K562 (cell line): Measurements from ENCODE around the gene GAMT. TPM values are rescaled to one million over a fixed set of nuclear protein-coding genes. Genes with fewer than 3 reads are reported as not detected.
A peak's percentile ranks its signal among the peaks of the same experiment; 100 is the strongest.

Source experiments
- ATAC-seq: fragments of 200-7000 bp; cut with Tn5 transposase; 3 replicates; pipeline ENCODE4 v1.9.1; 2020; ENCODE audit warnings: moderate library complexity
- BruUV-seq: library from RNA; stranded (reverse); fragments of 400-500 nt; replicated peaks from 2 replicates; lab custom pipeline; 2021; lab: Mats Ljungman, UMichigan
- CTCF ChIA-PET: fragments of 300-600 bp; formaldehyde crosslinking; extraction: SDS; loops from one replicate; lab custom pipeline; 2021; ENCODE audit warnings: low intra/inter-chr PET ratio; lab: Yijun Ruan, JAX
- POLR2A ChIA-PET: fragments of 300-600, 350-650 bp; sonication (Branson Sonifier 250); formaldehyde crosslinking; extraction: SDS; loops from one replicate; lab custom pipeline; 2021; ENCODE audit warnings: antibody characterized with exemption, inconsistent platforms; lab: Yijun Ruan, JAX
- DNase-seq, 4 experiments: peaks; one replicate each; pipeline versions ENCODE4 v3.0.0 to v3.0.0-alpha.2; 2011 to 2018; ENCODE audit warnings: low spot score in 3 of 4, mixed read lengths in 3 of 4; ENCODE audit errors: extremely low read depth in 1 of 4
- FAIRE-seq: peaks from 2 replicates; lab custom pipeline; 2011; peaks lifted over from hg19 to GRCh38; lab: Jason Lieb, UNC
- H2AFZ ChIP-seq: 2 replicates; pipeline ENCODE4 v1.6.0; 2011; ENCODE audit warnings: low read depth, low read length, control low read depth, inconsistent platforms
- H3K27ac ChIP-seq: fragments of 200-600 bp; 3 replicates; pipeline ENCODE4 v1.8.0; 2011; ENCODE audit warnings: low read depth, mild to moderate bottlenecking, control low read depth, inconsistent platforms, low read length, moderate library complexity, mixed read lengths; ENCODE audit errors: extremely low read depth
- H3K27me3 ChIP-seq, 2 experiments: fragments of 300-600 bp in 1 of 2; 2 replicates in 1 of 2; 3 replicates in 1 of 2; pipeline versions ENCODE4 v1.6.0 to v1.8.0; 2011; ENCODE audit warnings: inconsistent platforms in 2 of 2, low read length in 2 of 2, mild to moderate bottlenecking in 1 of 2, mixed read lengths in 1 of 2, moderate library complexity in 1 of 2; ENCODE audit not compliant: control insufficient read depth in 2 of 2, insufficient read depth in 2 of 2
- H3K36me3 ChIP-seq: fragments of 300-600 bp; 3 replicates; pipeline ENCODE4 v1.8.0; 2011; ENCODE audit warnings: mild to moderate bottlenecking, low read length, inconsistent platforms; ENCODE audit not compliant: control insufficient read depth, insufficient read depth
- H3K4me1 ChIP-seq, 2 experiments: fragments of 200-600 bp in 1 of 2; replicated peaks in 1 of 2; 2 replicates in 1 of 2; 3 replicates in 1 of 2; pipeline versions ENCODE4 v1.5.1 to v1.8.0; 2011; ENCODE audit warnings: inconsistent platforms in 2 of 2, low read length in 2 of 2, mild to moderate bottlenecking in 1 of 2, mixed read lengths in 1 of 2, moderate library complexity in 1 of 2; ENCODE audit not compliant: control insufficient read depth in 2 of 2, insufficient read depth in 2 of 2
- H3K4me2 ChIP-seq: 2 replicates; pipeline ENCODE4 v1.6.1; 2011; ENCODE audit warnings: low read length, control low read depth, inconsistent platforms, mixed read lengths; ENCODE audit not compliant: insufficient read depth
- H3K4me3 ChIP-seq: fragments of 200-600 bp; sonication (generic), shearing (Covaris generic); 2 replicates; pipeline ENCODE4 v1.5.1; 2016; ENCODE audit warnings: control low read depth, inconsistent platforms
- H3K79me2 ChIP-seq: fragments of 200-600 bp; 3 replicates; pipeline ENCODE4 v1.8.0; 2011; ENCODE audit warnings: low read length, inconsistent platforms; ENCODE audit not compliant: control insufficient read depth, insufficient read depth
- H3K9ac ChIP-seq, 2 experiments: 2 replicates each; pipeline versions ENCODE4 v1.6.0 to v1.6.1; 2011; ENCODE audit warnings: low read depth in 2 of 2, low read length in 2 of 2, control low read depth in 1 of 2, inconsistent platforms in 1 of 2, mild to moderate bottlenecking in 1 of 2, mixed read lengths in 1 of 2; ENCODE audit not compliant: insufficient read depth in 1 of 2
- H3K9me1 ChIP-seq: one replicate; pipeline ENCODE4 v1.6.0; 2011; ENCODE audit warnings: inconsistent platforms, mild to moderate bottlenecking, low read length, moderate library complexity; ENCODE audit not compliant: control insufficient read depth, insufficient read depth
- H3K9me3 ChIP-seq: replicated peaks from 2 replicates; pipeline ENCODE4 v1.5.1; 2011; ENCODE audit warnings: low read depth, low read length, inconsistent platforms; ENCODE audit not compliant: control insufficient read depth, insufficient read depth
- H4K20me1 ChIP-seq: replicated peaks from 2 replicates; pipeline ENCODE4 v1.6.1; 2011; ENCODE audit warnings: low read length, inconsistent platforms, mixed read lengths; ENCODE audit not compliant: control insufficient read depth, insufficient read depth
- BRF1 ChIP-seq: IDR thresholded peaks from 3 replicates; pipeline ENCODE4 v1.6.1; 2011; ENCODE audit warnings: borderline replicate concordance, mild to moderate bottlenecking; ENCODE audit not compliant: insufficient read length; ENCODE audit errors: extremely low read depth
- CC2D1A ChIP-seq: fragments of 450-650 bp; IDR thresholded peaks from 2 replicates; pipeline ENCODE4 v1.6.1; 2017; ENCODE audit warnings: mild to moderate bottlenecking
- EGR1 ChIP-seq: fragments of 450-650 bp; conservative IDR thresholded peaks from 2 replicates; pipeline ENCODE4 v1.6.1; 2017; ENCODE audit warnings: mild to moderate bottlenecking
- EHMT2 ChIP-seq: fragments of 450-650 bp; IDR thresholded peaks from 2 replicates; pipeline ENCODE4 v1.6.1; 2018; ENCODE audit warnings: antibody characterized with exemption
- FOS ChIP-seq: IDR thresholded peaks from 3 replicates; pipeline ENCODE4 v1.6.1; 2011; ENCODE audit not compliant: insufficient read length; ENCODE audit errors: extremely low read depth
- HDAC1 ChIP-seq, 2 experiments: fragments of 450-650 bp; IDR thresholded peaks; 2 replicates each; pipeline ENCODE4 v1.6.1; 2016 to 2017; ENCODE audit warnings: inconsistent platforms in 1 of 2, mild to moderate bottlenecking in 1 of 2, moderate library complexity in 1 of 2
- HOXB6 ChIP-seq: fragments of 250-450 bp; sonication (Bioruptor Pico); IDR thresholded peaks from 2 replicates; pipeline ENCODE4 v1.5.1; 2022; ENCODE audit warnings: mild to moderate bottlenecking, borderline replicate concordance
- ID3 ChIP-seq, 2 experiments: fragments of 250-450 bp in 1 of 2; fragments of 450-650 bp in 1 of 2; sonication (Bioruptor Pico) in 1 of 2; IDR thresholded peaks; 2 replicates each; pipeline versions ENCODE4 v1.6.1 to v1.8.0; 2016 to 2021; ENCODE audit warnings: mild to moderate bottlenecking in 2 of 2, moderate library complexity in 2 of 2, missing compliant biosample characterization in 1 of 2, missing genetic modification characterization in 1 of 2
- JUNB ChIP-seq: fragments of 450-650 bp; formaldehyde crosslinking; conservative IDR thresholded peaks from 2 replicates; pipeline ENCODE4 v1.4.0; 2020; ENCODE audit warnings: mild to moderate bottlenecking
- MCM5 ChIP-seq: fragments of 450-650 bp; IDR thresholded peaks from 2 replicates; pipeline ENCODE4 v1.6.1; 2016; ENCODE audit warnings: low read depth
- MECOM ChIP-seq: fragments of 250-450 bp; sonication (Bioruptor Pico); IDR thresholded peaks from 2 replicates; pipeline ENCODE4 v1.8.0; 2022; ENCODE audit warnings: inconsistent platforms
- RAD51 ChIP-seq: fragments of 450-650 bp; IDR thresholded peaks from 2 replicates; pipeline ENCODE4 v1.7.1; 2016; ENCODE audit warnings: low read depth, mild to moderate bottlenecking, borderline replicate concordance
- SP2 ChIP-seq: IDR thresholded peaks from 2 replicates; pipeline ENCODE4 v1.6.1; 2011; ENCODE audit warnings: mild to moderate bottlenecking, low read depth, low read length, moderate library complexity; ENCODE audit not compliant: poor library complexity, severe bottlenecking; ENCODE audit errors: extremely low read depth
- ZBTB1 ChIP-seq: sonication (generic); formaldehyde crosslinking; IDR thresholded peaks from 2 replicates; pipeline ENCODE4 v1.8.1; 2023; ENCODE audit warnings: missing genetic modification reagents, low read depth, mild to moderate bottlenecking, borderline replicate concordance
- ZBTB2 ChIP-seq: fragments of 450-650 bp; IDR thresholded peaks from 2 replicates; pipeline ENCODE4 v1.6.1; 2016; ENCODE audit warnings: antibody characterized with exemption
- ZFX ChIP-seq: sonication (generic); formaldehyde crosslinking; IDR thresholded peaks from 2 replicates; pipeline ENCODE4 v1.8.0; 2022; ENCODE audit warnings: mild to moderate bottlenecking, missing genetic modification reagents, moderate library complexity
- ZKSCAN1 ChIP-seq: fragments of 150-350 bp; IDR thresholded peaks from 2 replicates; pipeline ENCODE4 v1.6.1; 2016; ENCODE audit warnings: low read depth, low read length
- ZNF79 ChIP-seq: fragments of 250-450 bp; sonication (Bioruptor Pico); IDR thresholded peaks from 2 replicates; pipeline ENCODE4 v1.4.0; 2020; ENCODE audit warnings: low read depth, mild to moderate bottlenecking, moderate library complexity
- WGBS: fragments of 100-300 bp; shearing (Covaris generic); methylation state at CpG from one replicate; pipeline ENCODE4 v1.1.6; 2016; ENCODE audit warnings: low coverage, mixed read lengths; ENCODE audit not compliant: insufficient coverage; ENCODE audit errors: missing lambda C conversion rate; 5-methylcytosine and 5-hydroxymethylcytosine counted together
- in situ Hi-C: fragments of 300-500 bp; cut with MboI; formaldehyde crosslinking; loops from 4 replicates; pipeline ENCODE4 v1.15.0; 2018; ENCODE audit warnings: inconsistent platforms, mixed read lengths
- intact Hi-C: fragments of 100-400 bp; cut with micrococcal nuclease; formaldehyde crosslinking; loops from 2 replicates; pipeline ENCODE4 v1.14.2; 2022
- polyA plus RNA-seq, 8 experiments: library from polyadenylated mRNA; depleted of rRNA in 4 of 8; stranded (reverse) in 5 of 8; unstranded in 3 of 8; fragments of >200 nt; fragmentation: Nextera tagmentation in 2 of 8; fragmentation: Illumina TruSeq in 1 of 8; extraction: Ambion mirVana in 2 of 8; extraction: Trizol in 1 of 8; gene quantifications; 2 replicates each; pipeline versions ENCODE4 v1.2.1 to v1.2.3, GENCODE V29; 2011 to 2014; ENCODE audit warnings: inconsistent platforms in 1 of 8, missing spikeins in 1 of 8
- total RNA-seq, 7 experiments: library from RNA; depleted of rRNA in 6 of 7; stranded (reverse); fragments of >200 nt in 6 of 7; fragmentation: Illumina TruSeq in 2 of 7; extraction: Trizol in 2 of 7; gene quantifications; 2 replicates each; pipeline versions ENCODE4 v1.2.1 to v1.2.3, GENCODE V29; 2011 to 2021; ENCODE audit warnings: low replicate concordance in 1 of 7

GAMT gene
- total and polyA plus RNA-seq, 9 of the 15 experiments (the other 6 are each of a cell fraction or from before 2014, with no cell fraction given), result 1.3 to 35.3 (median 27.2) TPM

GRCh38 chr19:1354970-1355567 lies 46.3 kb downstream of the GAMT start:
- Histone ChIP-seq H3K4me3 (peak overlapping the region; percentile 66), H3K4me1 (peaks cover 10 to 30% of the 10 kb centered on the region in 2 experiments), H3K9me1 (no peaks in the 10 kb centered on the region), H3K36me3 (peaks cover 40% of the 10 kb centered on the region), H3K27me3 (no peaks in the 10 kb centered on the region), H3K9me3 (no peaks in the 10 kb centered on the region), H3K4me2 (peak overlapping the region; percentile 89), H3K79me2 (peaks cover 19% of the 10 kb centered on the region), H4K20me1 (peaks cover 6% of the 10 kb centered on the region; the same call in 1 of the 2 replicates), H3K27ac (peak overlapping the region; percentile 51; the same call in 2 of the 3 replicates), H3K9ac (peak overlapping the region; percentile 62 to 93), H2AFZ (peak overlapping the region; percentile 63)
- intact Hi-C loops (no loop called here), in situ Hi-C loops (no loop called here)
- WGBS, result 4% methylated on average over 23 of the region's 61 CpGs
- peak; percentile 58 for ATAC-seq
- no peak for DNase-seq
- ChIA-PET CTCF (interaction anchor here (0.6 kb wide), 1 partner anchor 40 kb away, joined by 3 read pairs; no protein-coding TSS in a partner anchor), POLR2A (interaction anchor here (0.5 to 1.3 kb wide), 6 partner anchors 9 to 86 kb away, joined by 3 to 5 read pairs (median 3); partner anchors contain the start of gene CIRBP)
- FAIRE-seq, result no peak
- no TSS peak for BruUV-seq
- no peak for TF ChIP-seq CC2D1A
- TF ChIP-seq MCM5, result no peak
- TF ChIP-seq HOXB6 (CRISPR knock-in tag), result no peak
- no peak for TF ChIP-seq SP2
- peak; percentile 95 for TF ChIP-seq ZBTB1 (CRISPR knock-in tag)
- no peak for TF ChIP-seq JUNB
- TF ChIP-seq EHMT2, result no peak
- TF ChIP-seq ZBTB2, result no peak
- TF ChIP-seq ZFX (CRISPR knock-in tag), result peak; percentile 64; the same call in 1 of the 2 replicates
- TF ChIP-seq ZNF79 (CRISPR knock-in tag), result no peak
- no peak for TF ChIP-seq FOS
- TF ChIP-seq BRF1, result no peak
- TF ChIP-seq ZKSCAN1, result no peak
- TF ChIP-seq ID3 (CRISPR knock-in tag; IDR thresholded peaks at IDR 0.05), result no peak
- TF ChIP-seq ID3 (tag; IDR thresholded peaks at IDR 0.05), result no peak
- TF ChIP-seq HDAC1 (IDR thresholded peaks at IDR 0.05), result 0 out of 4 replicates have a peak, but pooled peaks of 1 of the 2 experiments have one; percentile 35
- no peak for TF ChIP-seq RAD51
- TF ChIP-seq MECOM (CRISPR knock-in tag), result no peak
- TF ChIP-seq EGR1, result no peak
